Stomach (tissue), 4 donors: ENCODE measurements around the gene PROSER3.

Source experiments
- POLR2A ChIP-seq, 4 donors: fragments of 450-650 bp; IDR thresholded peaks; one replicate each; pipeline ENCODE4 v1.6.1; 2016; ENCODE audit warnings: antibody characterized with exemption in 4 of 4, control low read depth in 2 of 4, mild to moderate bottlenecking in 1 of 4, moderate library complexity in 1 of 4
- POLR2AphosphoS5 ChIP-seq, 3 donors: sonication (generic); formaldehyde crosslinking; IDR thresholded peaks; one replicate each; pipeline ENCODE4 v1.6.1; 2016; ENCODE audit warnings: antibody characterized with exemption in 3 of 3
- TF ChIP-seq, protein P1 (sequence below), 7 experiments: fragments of 450-650 bp in 4 of 7; fragments of 200-600 bp in 3 of 7; sonication (generic) in 3 of 7; IDR thresholded peaks; one replicate each; pipeline ENCODE4 v1.5.1; 2016 to 2019; ENCODE audit warnings: antibody characterized with exemption in 7 of 7, control low read depth in 2 of 7, mild to moderate bottlenecking in 1 of 7

DNA sequence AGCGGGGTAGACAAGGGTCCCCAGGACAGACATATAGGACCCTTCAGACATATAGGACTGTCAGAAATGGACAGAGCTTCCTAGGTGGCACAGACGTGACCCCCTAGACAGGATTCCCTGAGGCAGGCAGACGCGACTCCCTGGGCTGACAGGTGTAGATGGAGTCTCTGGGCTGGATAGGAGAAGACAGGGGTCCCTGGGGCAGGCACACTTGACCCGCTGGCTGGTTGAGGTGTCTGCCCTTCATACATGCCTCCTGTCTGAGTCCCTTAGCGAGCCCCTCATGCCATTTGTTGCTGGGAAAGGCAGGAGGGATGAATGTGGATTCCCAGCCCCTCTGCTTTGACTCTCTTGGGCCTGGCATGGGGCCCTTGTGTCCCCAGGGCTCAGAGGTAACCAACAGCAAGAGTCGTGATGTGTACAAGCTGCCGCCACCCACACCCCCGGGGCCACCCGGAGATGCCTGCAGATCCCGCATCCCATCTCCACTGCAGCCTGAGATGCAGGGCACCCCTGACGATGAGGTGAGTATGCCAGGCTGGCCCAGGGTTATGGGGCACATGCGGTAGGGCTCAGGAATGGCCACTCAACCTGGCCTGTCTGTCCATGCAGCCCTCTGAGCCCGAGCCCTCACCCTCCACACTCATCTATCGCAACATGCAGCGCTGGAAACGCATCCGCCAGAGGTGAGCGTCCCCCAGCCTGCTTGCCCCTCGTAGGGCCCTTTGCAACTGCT is 4.2 kb upstream of the PROSER3 start:
- TF ChIP-seq, protein P1, sequence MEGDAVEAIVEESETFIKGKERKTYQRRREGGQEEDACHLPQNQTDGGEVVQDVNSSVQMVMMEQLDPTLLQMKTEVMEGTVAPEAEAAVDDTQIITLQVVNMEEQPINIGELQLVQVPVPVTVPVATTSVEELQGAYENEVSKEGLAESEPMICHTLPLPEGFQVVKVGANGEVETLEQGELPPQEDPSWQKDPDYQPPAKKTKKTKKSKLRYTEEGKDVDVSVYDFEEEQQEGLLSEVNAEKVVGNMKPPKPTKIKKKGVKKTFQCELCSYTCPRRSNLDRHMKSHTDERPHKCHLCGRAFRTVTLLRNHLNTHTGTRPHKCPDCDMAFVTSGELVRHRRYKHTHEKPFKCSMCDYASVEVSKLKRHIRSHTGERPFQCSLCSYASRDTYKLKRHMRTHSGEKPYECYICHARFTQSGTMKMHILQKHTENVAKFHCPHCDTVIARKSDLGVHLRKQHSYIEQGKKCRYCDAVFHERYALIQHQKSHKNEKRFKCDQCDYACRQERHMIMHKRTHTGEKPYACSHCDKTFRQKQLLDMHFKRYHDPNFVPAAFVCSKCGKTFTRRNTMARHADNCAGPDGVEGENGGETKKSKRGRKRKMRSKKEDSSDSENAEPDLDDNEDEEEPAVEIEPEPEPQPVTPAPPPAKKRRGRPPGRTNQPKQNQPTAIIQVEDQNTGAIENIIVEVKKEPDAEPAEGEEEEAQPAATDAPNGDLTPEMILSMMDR (IDR thresholded peaks at IDR 0.05), result no peak
- TF ChIP-seq POLR2AphosphoS5 (IDR thresholded peaks at IDR 0.05) (no peak), POLR2A (IDR thresholded peaks at IDR 0.05) (no peak)
